ENCODE data around the gene FAM221B. TPM values are rescaled to one million over a fixed set of nuclear protein-coding genes. Genes with fewer than 3 reads are reported as not detected.

Gene FAM221B, protein sequence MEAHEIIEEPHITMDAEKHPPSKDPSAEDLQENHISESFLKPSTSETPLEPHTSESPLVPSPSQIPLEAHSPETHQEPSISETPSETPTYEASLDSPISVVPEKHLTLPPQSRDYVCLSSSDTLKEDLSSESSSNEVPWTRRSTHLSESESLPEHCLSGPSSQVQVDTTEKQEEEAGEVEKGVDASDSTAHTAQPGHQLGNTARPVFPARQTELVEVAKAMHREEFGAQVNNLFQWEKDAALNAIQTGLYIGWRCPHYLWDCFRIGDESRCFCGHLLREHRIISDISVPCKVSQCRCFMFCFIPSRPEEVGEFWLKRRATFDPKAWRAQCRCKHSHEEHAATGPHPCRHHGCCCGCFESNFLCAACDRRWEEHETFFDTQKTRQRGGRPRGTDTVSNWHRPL
- polyA plus RNA-seq (2014; cell fraction: cytosol; rRNA removed) = not detected in 2 replicates
- polyA plus RNA-seq (2014; cell fraction: nucleus; rRNA removed) = not detected in 2 replicates

DNA sequence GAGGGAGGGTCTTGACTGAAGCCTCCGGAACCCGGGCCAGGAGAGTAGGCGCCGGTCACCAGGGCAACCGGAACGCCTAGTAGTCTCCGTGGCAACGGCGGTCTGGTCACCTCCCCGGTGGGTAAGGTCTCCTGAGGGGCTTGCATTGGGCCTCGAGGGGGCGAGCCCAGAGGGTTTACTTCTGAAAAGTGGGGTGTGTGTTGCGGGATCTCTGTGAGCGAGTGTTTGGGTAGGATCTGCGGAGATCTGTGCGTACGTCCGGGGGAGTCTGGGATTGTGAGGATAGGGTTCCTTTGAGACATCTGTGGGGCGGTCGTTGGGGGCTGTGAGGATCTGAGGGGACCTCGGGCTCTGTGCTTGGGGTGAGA lies at the start of gene FAM221B:
TSS of gene FAM221B (minus strand) at position 17 of the 368 bp plus-strand sequence. CDS start 2,571 bp downstream, outside the sequence.
- peak; percentile 66 for DNase-seq (ENCODE audit: low spot score)

DNA sequence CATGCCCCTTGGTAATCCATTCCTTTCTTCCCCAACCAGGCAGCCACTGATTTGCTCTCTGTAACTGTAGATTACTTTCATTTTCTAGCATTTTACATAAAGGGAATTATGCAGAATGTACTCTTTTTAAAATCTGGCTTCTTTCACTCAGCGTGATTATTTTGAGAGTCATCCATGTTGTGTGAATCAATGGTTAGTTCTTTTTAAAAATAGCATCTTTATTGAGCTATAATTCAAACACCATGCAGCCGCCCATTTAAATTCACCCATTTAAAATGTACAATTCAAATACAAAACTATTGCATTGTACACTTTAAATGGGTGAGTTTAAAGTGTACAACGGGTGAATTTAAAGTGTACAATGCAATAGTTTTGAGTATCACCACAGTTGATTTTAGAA lies 44.0 kb upstream of the FAM221B start:
- DNase-seq (ENCODE audit: low spot score) = no peak

DNA sequence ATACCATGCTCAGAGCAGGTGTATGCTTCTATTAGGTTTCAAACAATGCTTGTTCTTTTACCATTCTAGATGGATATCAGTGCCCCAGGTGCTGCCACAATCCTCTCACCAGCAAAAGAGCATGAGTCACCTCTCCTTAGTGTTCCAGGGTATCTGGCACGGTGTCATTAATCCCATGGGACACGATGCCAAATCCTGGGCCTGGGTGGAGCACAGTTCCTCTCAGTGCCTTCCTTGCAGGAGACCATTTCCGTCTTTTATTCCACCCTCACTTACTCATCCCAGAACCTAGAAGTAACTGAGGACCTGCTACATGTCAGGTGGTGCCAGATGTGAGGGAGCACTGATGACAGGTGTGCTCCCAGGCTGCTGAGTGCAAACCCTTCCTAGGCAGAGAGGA lies 43.0 kb upstream of the FAM221B start:
- DNase-seq (ENCODE audit: low spot score) = no peak

DNA sequence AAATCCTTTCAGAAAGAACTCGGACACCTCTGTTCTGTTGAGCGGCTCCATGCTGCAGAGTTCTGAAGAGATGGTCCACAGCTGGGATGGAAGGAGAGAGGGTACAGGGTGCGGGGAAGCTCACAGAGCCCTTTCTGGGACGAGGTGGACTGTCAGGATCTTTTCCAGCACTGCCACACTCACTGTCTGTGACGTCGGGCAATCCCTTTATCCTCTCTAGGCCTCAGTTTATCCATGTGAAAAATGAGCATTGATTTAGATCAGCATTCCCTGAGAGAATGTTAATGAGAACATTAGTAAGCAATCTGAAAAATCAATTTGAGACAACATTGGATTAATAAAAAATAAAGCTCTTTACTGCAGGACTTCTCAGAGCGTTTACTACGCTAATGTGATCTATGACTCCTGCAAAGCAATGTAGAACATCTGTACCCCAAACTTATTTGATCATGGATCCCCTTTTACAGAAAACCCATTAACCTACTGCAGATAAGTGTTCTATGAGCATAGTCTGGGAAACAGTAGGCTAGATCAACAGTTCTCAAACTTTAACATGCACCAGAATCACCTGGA lies 41.9 kb upstream of the FAM221B start, which contains the start of gene OR13J1:
TSS of gene OR13J1 (minus strand) at position 51 of the 573 bp plus-strand sequence. CDS start at position 51, 0 bp downstream.
- no peak for DNase-seq (ENCODE audit: low spot score)

GRCh38 chr9:35869621-35870216 lies 41.2 kb upstream of the FAM221B start:
- no peak for DNase-seq (ENCODE audit: low spot score)

- no peak for DNase-seq (ENCODE audit: low spot score)
Measured at GRCh38 chr9:35868933-35869332, 40.4 kb upstream of the FAM221B start.

DNA sequence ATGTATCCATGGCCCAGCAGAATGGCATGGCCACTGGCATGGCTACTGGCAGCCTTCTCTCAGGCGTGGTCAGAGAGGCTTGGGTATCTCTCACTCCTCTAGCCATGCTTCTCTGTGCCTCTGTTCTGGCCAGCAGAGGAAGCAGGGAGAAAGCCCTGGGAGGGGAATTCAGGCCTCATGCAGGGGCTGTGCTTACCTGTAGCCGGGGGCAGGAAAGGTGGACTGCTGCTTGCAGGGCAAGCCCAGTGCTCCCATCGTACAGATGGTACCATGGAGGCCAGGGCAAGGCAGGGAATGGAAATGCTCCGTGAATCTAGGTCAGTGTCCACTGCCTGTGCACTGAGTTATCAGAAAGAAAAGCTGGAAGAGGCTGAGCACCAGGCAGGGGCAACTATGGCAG lies 39.0 kb upstream of the FAM221B start:
- no peak for DNase-seq (ENCODE audit: low spot score)

DNA sequence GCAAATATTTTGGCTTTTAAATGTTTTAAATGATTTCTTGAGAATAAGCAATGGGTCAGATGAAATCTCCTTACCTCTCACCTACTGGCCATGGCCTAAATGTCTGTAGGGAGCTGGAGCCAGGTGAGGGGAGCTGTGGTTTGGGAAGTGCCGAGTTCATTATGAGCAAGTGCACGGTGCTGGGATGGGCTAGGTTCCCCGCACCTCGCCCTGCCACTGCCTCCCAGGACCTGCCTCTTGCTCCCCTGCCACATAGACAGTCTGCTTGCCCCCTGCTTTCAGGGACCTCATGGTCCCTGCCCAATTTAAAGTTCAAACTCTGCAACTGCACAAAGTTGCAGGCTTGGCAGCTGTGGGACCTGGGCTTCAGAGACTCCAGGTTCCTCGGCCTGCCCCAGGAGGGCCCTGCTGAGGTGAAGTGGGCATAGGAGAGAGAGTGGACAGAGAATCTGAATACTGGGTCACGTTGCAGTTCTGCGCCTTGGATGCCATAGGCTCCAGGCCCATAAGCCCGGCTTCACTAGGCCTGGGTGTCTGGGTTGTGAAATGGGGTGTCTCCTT lies 36.2 kb upstream of the FAM221B start:
- no peak for DNase-seq (ENCODE audit: low spot score)

DNA sequence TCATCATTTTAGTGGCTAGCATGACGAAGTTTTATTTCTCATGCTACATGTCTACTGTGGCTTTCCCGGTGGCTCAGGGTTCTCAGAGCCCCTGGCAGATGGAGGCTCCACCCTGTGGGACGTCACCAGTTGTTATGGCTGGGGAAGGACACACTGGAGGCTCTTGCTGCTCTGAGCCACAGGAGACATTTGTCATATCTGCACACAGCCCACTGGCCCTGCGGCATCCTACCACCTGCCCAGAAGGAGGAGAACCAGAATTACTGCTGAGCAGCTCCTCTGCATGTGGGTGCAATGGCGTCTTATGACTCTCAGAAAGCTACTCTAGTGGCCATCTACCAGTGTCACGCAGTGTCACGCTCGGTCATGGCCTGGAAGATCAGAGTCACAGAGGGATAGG lies 35.1 kb upstream of the FAM221B start:
- DNase-seq (ENCODE audit: low spot score) = peak; percentile 21

GRCh38 chr9:35862328-35862727 lies 33.8 kb upstream of the FAM221B start:
- no peak for DNase-seq (ENCODE audit: low spot score)

GRCh38 chr9:35861161-35861897 lies 32.8 kb upstream of the FAM221B start:
- no peak for DNase-seq (ENCODE audit: low spot score)

DNA sequence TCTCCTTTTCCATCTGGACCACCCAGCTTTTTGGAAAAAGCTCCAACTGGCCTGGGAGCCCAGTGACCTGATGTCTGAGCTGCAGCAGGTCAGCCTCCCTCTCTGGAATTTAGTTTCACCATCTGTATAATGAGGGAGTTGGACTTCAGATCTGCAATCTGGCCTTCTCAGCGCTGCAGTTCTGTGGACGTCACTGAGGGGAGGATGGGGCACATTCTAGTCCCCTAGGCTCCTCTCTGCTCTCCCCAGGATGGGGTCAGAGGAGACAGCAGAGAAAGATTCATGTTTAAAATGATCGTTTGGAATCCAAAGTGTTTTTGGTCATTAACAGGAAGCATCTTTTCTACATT lies 31.4 kb upstream of the FAM221B start:
- no peak for DNase-seq (ENCODE audit: low spot score)

- no peak for DNase-seq (ENCODE audit: low spot score)
Measured at GRCh38 chr9:35859310-35859989, 30.9 kb upstream of the FAM221B start.

- DNase-seq (ENCODE audit: low spot score) = no peak
Measured at GRCh38 chr9:35858458-35858857, 29.9 kb upstream of the FAM221B start.

GRCh38 chr9:35856882-35857281 lies 28.4 kb upstream of the FAM221B start:
- no peak for DNase-seq (ENCODE audit: low spot score)

GRCh38 chr9:35856206-35856605 lies 27.7 kb upstream of the FAM221B start:
- DNase-seq (ENCODE audit: low spot score) = no peak

- no peak for DNase-seq (ENCODE audit: low spot score)
Measured at GRCh38 chr9:35854091-35854762, 25.7 kb upstream of the FAM221B start.

DNA sequence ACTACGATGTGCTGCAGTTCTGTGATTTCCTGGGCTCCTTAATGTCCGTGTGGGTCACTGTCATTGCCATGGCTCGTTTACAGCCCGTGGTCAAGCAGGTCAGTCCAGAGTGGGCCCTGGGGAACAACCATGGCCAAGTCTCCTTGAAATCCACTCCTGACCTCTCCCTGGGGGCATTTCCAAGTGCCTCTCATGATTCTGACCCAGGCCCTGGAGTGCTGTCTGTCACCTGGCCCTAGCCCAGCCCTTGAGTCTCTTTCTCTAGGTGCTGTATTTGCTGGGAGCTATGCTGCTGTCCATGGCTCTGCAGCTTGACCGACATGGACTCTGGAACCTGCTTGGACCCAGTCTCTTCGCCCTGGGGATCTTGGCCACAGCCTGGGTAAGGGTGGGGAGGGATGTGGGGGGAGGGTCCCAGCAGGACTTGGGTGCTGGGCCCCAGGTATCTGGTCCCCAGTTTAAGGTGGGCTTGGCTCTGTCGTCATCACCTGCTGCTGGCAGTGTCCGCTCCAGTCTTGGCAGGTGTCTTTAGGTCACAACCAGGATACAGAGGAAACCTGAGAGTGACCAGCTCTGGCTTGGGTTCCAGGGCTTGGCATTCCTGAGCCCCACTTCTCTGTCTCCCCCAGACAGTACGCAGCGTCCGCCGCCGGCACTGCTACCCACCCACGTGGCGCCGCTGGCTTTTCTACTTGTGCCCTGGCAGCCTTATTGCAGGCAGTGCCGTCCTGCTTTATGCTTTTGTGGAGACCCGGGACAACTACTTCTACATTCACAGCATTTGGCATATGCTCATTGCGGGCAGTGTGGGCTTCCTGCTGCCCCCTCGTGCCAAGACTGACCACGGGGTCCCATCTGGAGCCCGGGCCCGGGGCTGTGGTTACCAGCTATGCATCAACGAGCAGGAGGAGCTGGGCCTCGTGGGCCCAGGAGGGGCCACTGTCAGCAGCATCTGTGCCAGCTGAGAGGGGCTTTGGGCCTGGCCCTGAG lies 24.6 kb upstream of the FAM221B start:
- no peak for DNase-seq (ENCODE audit: low spot score)

- no peak for DNase-seq (ENCODE audit: low spot score)
Measured at GRCh38 chr9:35852267-35852815, 23.8 kb upstream of the FAM221B start.
